ENCODE measurements around the gene UROC1.

The UROC1 gene

GRCh38 chr3:126438746-126439145 lies 78.8 kb downstream of the UROC1 start:
- no peak for DNase-seq

- no peak for DNase-seq
Measured at GRCh38 chr3:126438186-126438585, 79.4 kb downstream of the UROC1 start.

GRCh38 chr3:126436826-126437717 lies 80.5 kb downstream of the UROC1 start:
- DNase-seq = no peak

GRCh38 chr3:126435456-126436315 lies 81.9 kb downstream of the UROC1 start:
- no peak for DNase-seq

GRCh38 chr3:126434931-126435411 lies 82.6 kb downstream of the UROC1 start:
- DNase-seq = no peak

GRCh38 chr3:126434264-126434590 lies 83.3 kb downstream of the UROC1 start:
- no peak for DNase-seq

GRCh38 chr3:126433496-126434263 lies 83.9 kb downstream of the UROC1 start:
- no peak for DNase-seq

- DNase-seq = no peak
Measured at GRCh38 chr3:126433105-126433430, 84.5 kb downstream of the UROC1 start.

- DNase-seq = no peak
Measured at GRCh38 chr3:126432361-126433104, 85.0 kb downstream of the UROC1 start.
